Vagina (tissue), 2 donors: ENCODE results near the gene CREB3L1.

ENCODE experiments used
- POLR2A ChIP-seq, 2 donors: fragments of 450-650 bp; IDR thresholded peaks; one replicate each; pipeline ENCODE4 v1.6.1; 2017; ENCODE audit warnings: antibody characterized with exemption in 2 of 2, mild to moderate bottlenecking in 2 of 2, moderate library complexity in 2 of 2
- POLR2AphosphoS5 ChIP-seq, 2 donors: sonication (generic); formaldehyde crosslinking; IDR thresholded peaks; one replicate each; pipeline ENCODE4 v1.9.0; 2017; ENCODE audit warnings: antibody characterized with exemption in 2 of 2, mild to moderate bottlenecking in 2 of 2, low read depth in 1 of 2; ENCODE audit not compliant: insufficient read depth in 1 of 2
- TF ChIP-seq, protein P1 (sequence below), 3 experiments: fragments of 450-650 bp in 2 of 3; fragments of 200-600 bp in 1 of 3; sonication (generic) in 1 of 3; IDR thresholded peaks; one replicate each; pipeline ENCODE4 v1.5.1; 2017 to 2019; ENCODE audit warnings: antibody characterized with exemption in 3 of 3, mild to moderate bottlenecking in 2 of 3, moderate library complexity in 2 of 3

- TF ChIP-seq, protein P1, sequence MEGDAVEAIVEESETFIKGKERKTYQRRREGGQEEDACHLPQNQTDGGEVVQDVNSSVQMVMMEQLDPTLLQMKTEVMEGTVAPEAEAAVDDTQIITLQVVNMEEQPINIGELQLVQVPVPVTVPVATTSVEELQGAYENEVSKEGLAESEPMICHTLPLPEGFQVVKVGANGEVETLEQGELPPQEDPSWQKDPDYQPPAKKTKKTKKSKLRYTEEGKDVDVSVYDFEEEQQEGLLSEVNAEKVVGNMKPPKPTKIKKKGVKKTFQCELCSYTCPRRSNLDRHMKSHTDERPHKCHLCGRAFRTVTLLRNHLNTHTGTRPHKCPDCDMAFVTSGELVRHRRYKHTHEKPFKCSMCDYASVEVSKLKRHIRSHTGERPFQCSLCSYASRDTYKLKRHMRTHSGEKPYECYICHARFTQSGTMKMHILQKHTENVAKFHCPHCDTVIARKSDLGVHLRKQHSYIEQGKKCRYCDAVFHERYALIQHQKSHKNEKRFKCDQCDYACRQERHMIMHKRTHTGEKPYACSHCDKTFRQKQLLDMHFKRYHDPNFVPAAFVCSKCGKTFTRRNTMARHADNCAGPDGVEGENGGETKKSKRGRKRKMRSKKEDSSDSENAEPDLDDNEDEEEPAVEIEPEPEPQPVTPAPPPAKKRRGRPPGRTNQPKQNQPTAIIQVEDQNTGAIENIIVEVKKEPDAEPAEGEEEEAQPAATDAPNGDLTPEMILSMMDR (IDR thresholded peaks at IDR 0.05), result no peak
- no peak for TF ChIP-seq POLR2A (IDR thresholded peaks at IDR 0.05)
- no peak for TF ChIP-seq POLR2AphosphoS5 (IDR thresholded peaks at IDR 0.05; ENCODE audit: insufficient read depth in 1 of 2, low read depth in 1 of 2)
Observed at GRCh38 chr11:46263120-46263519, 14.3 kb upstream of the CREB3L1 start.
